Calu3 (cell line): ENCODE results near the gene CLEC4A. TPM values are rescaled to one million over a fixed set of nuclear protein-coding genes. Genes with fewer than 3 reads are reported as not detected.

Source experiments
- BruUV-seq: library from RNA; stranded (reverse); fragments of 400-500 nt; replicated peaks from 2 replicates; lab custom pipeline; 2021; lab: Mats Ljungman, UMichigan
- CTCF ChIA-PET: fragments of 300-600 bp; sonication (Branson Sonifier 250); formaldehyde crosslinking; loops from one replicate; lab custom pipeline; 2022; ENCODE audit warnings: antibody characterized with exemption; lab: Charles Lee
- DNase-seq: peaks from one replicate; pipeline ENCODE4 v3.0.0; 2022
- H3K27ac Mint-ChIP-seq: one replicate; pipeline ENCODE4 v1.8.0; 2022; ENCODE audit warnings: mixed read lengths; ENCODE audit not compliant: unreplicated experiment
- H3K27me3 Mint-ChIP-seq: one replicate; pipeline ENCODE4 v1.8.0; 2022; ENCODE audit warnings: mixed read lengths; ENCODE audit not compliant: unreplicated experiment
- H3K36me3 Mint-ChIP-seq: one replicate; pipeline ENCODE4 v1.8.0; 2022; ENCODE audit warnings: mild to moderate bottlenecking, moderate library complexity, mixed read lengths; ENCODE audit not compliant: insufficient read depth, unreplicated experiment
- H3K4me1 Mint-ChIP-seq: one replicate; pipeline ENCODE4 v1.8.0; 2022; ENCODE audit warnings: mild to moderate bottlenecking, low read depth, mixed read lengths; ENCODE audit not compliant: unreplicated experiment
- H3K4me3 Mint-ChIP-seq: one replicate; pipeline ENCODE4 v1.8.0; 2022; ENCODE audit warnings: mild to moderate bottlenecking, low read depth, moderate library complexity, mixed read lengths; ENCODE audit not compliant: unreplicated experiment
- H3K9me3 Mint-ChIP-seq: one replicate; pipeline ENCODE4 v1.8.0; 2022; ENCODE audit warnings: low read depth, mixed read lengths; ENCODE audit not compliant: unreplicated experiment
- CTCF ChIP-seq: fragments of 200-600 bp; IDR thresholded peaks from one replicate; pipeline ENCODE4 v1.8.0; 2022; ENCODE audit warnings: antibody characterized with exemption; ENCODE audit not compliant: unreplicated experiment
- intact Hi-C: fragments of 100-400 bp; cut with micrococcal nuclease; formaldehyde crosslinking; loops from one replicate; pipeline ENCODE4 v1.10.0; 2022; ENCODE audit not compliant: unreplicated experiment
- total RNA-seq: library from RNA; stranded (reverse); gene quantifications from 2 replicates; pipeline ENCODE4 v1.2.3, GENCODE V29; 2022

The CLEC4A gene
- total RNA-seq, 1 experiment from 2014 or later = not detected

- Mint-ChIP-seq H3K27ac (no peak overlapping the region), H3K4me1 (no peaks in the 10 kb centered on the region), H3K9me3 (no peaks in the 10 kb centered on the region), H3K4me3 (no peak overlapping the region), H3K27me3 (no peaks in the 10 kb centered on the region), H3K36me3 (peaks cover 14% of the 10 kb centered on the region)
- CTCF ChIA-PET = no interaction called here
- no TSS peak for BruUV-seq
- intact Hi-C loops = no loop called here
- no peak for DNase-seq
- no peak for TF ChIP-seq CTCF
These were observed 33.7 kb upstream of the CLEC4A start for GRCh38 chr12:8089716-8090115.

GRCh38 chr12:8093291-8093690, 30.1 kb upstream of the CLEC4A start:
- DNase-seq = no peak
- Mint-ChIP-seq H3K27ac (no peak overlapping the region), H3K36me3 (peaks cover 14% of the 10 kb centered on the region), H3K4me1 (no peaks in the 10 kb centered on the region), H3K9me3 (no peaks in the 10 kb centered on the region), H3K4me3 (no peak overlapping the region), H3K27me3 (no peaks in the 10 kb centered on the region)
- TF ChIP-seq CTCF = no peak
- no TSS peak for BruUV-seq
- intact Hi-C loops = no loop called here
- CTCF ChIA-PET = interaction anchor here (0.6 to 0.7 kb wide), 2 partner anchors 10 to 62 kb away, joined by 4 to 8 read pairs; no protein-coding TSS in a partner anchor

- no peak for DNase-seq
- intact Hi-C loops = no loop called here
- Mint-ChIP-seq H3K4me3 (no peak overlapping the region), H3K9me3 (no peaks in the 10 kb centered on the region), H3K4me1 (no peaks in the 10 kb centered on the region), H3K36me3 (peaks cover 8% of the 10 kb centered on the region), H3K27me3 (no peaks in the 10 kb centered on the region), H3K27ac (no peak overlapping the region)
- no peak for TF ChIP-seq CTCF
- no TSS peak for BruUV-seq
- CTCF ChIA-PET = no interaction called here
These were observed 27.0 kb upstream of the CLEC4A start for GRCh38 chr12:8096281-8096915.

GRCh38 chr12:8099235-8099634, 24.2 kb upstream of the CLEC4A start:
- intact Hi-C loops = no loop called here
- BruUV-seq = no TSS peak

More at GRCh38 chr12:8099235-8099634, 24.2 kb upstream of the CLEC4A start:
- TF ChIP-seq CTCF = no peak
- DNase-seq = no peak
- no peaks in the 10 kb centered on the region for H3K4me1 Mint-ChIP-seq
- H3K9me3 Mint-ChIP-seq = no peaks in the 10 kb centered on the region
- H3K27me3 Mint-ChIP-seq = no peaks in the 10 kb centered on the region
- no peak overlapping the region for H3K27ac Mint-ChIP-seq
- H3K36me3 Mint-ChIP-seq = no peaks in the 10 kb centered on the region
- no peak overlapping the region for H3K4me3 Mint-ChIP-seq
- CTCF ChIA-PET = no interaction called here
